GM19193 (cell line): ENCODE results near the gene STOX2.

ENCODE experiments used
- POLR2A ChIP-seq: IDR thresholded peaks from 4 replicates; pipeline ENCODE4 v1.6.1; 2011; ENCODE audit not compliant: insufficient read depth, insufficient read length; ENCODE audit errors: extremely low read depth

Gene STOX2

GRCh38 chr4:183950536-183950935, 45.4 kb downstream of the STOX2 start:
- no peak for TF ChIP-seq POLR2A

- no peak for TF ChIP-seq POLR2A
These were observed 54.4 kb downstream of the STOX2 start for GRCh38 chr4:183959319-183960045.

GRCh38 chr4:183960046-183960420, 54.9 kb downstream of the STOX2 start:
- no peak for TF ChIP-seq POLR2A

GRCh38 chr4:183960962-183961541, 55.9 kb downstream of the STOX2 start:
- TF ChIP-seq POLR2A = no peak

GRCh38 chr4:183961795-183962194, 56.7 kb downstream of the STOX2 start:
- TF ChIP-seq POLR2A = no peak

GRCh38 chr4:183962419-183962818, 57.3 kb downstream of the STOX2 start:
- no peak for TF ChIP-seq POLR2A

- TF ChIP-seq POLR2A = no peak
These were observed 61.3 kb downstream of the STOX2 start for GRCh38 chr4:183966371-183966770.

- TF ChIP-seq POLR2A = no peak
These were observed 62.2 kb downstream of the STOX2 start for GRCh38 chr4:183967266-183967665.

GRCh38 chr4:183968502-183968901, 63.4 kb downstream of the STOX2 start:
- no peak for TF ChIP-seq POLR2A

- TF ChIP-seq POLR2A = no peak
These were observed 63.8 kb downstream of the STOX2 start for GRCh38 chr4:183968931-183969330.

GRCh38 chr4:183969596-183969995, 64.5 kb downstream of the STOX2 start:
- TF ChIP-seq POLR2A = no peak

- no peak for TF ChIP-seq POLR2A
These were observed 66.9 kb downstream of the STOX2 start for GRCh38 chr4:183971929-183972490.

- no peak for TF ChIP-seq POLR2A
These were observed 72.6 kb downstream of the STOX2 start for GRCh38 chr4:183977707-183978106.

GRCh38 chr4:183984566-183984965, 79.5 kb downstream of the STOX2 start:
- TF ChIP-seq POLR2A = no peak

- no peak for TF ChIP-seq POLR2A
These were observed 80.7 kb downstream of the STOX2 start for GRCh38 chr4:183985786-183986185.

GRCh38 chr4:183986291-183986970, 81.3 kb downstream of the STOX2 start:
- no peak for TF ChIP-seq POLR2A
